ENCODE results near the gene GRAP. TPM values are rescaled to one million over a fixed set of nuclear protein-coding genes. Genes with fewer than 3 reads are reported as not detected.

The GRAP gene
- total and polyA plus RNA-seq, 9 of the 15 experiments (the other 6 are each of a cell fraction or from before 2014, with no cell fraction given) = 0.07 to 0.41 (median 0.19) TPM; not detected in 5

GRCh38 chr17:19004421-19005136 lies 42.2 kb downstream of the GRAP start, which contains the start of gene FAM83G (continued):
- TF ChIP-seq, protein P1, sequence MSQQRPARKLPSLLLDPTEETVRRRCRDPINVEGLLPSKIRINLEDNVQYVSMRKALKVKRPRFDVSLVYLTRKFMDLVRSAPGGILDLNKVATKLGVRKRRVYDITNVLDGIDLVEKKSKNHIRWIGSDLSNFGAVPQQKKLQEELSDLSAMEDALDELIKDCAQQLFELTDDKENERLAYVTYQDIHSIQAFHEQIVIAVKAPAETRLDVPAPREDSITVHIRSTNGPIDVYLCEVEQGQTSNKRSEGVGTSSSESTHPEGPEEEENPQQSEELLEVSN (IDR thresholded peaks at IDR 0.05; ENCODE audit: borderline replicate concordance in 1 of 2, extremely low read depth in 1 of 2, insufficient read depth in 1 of 2, insufficient read length in 1 of 2, low read depth in 1 of 2, low read length in 1 of 2, poor library complexity in 1 of 2, severe bottlenecking in 1 of 2) = peak; percentile 45 to 88
- no peak for TF ChIP-seq NKRF (IDR thresholded peaks at IDR 0.05; ENCODE audit: borderline replicate concordance)
- no peak for TF ChIP-seq HOMEZ (CRISPR knock-in tag; IDR thresholded peaks at IDR 0.05)
- TF ChIP-seq NR1H2 (CRISPR knock-in tag; IDR thresholded peaks at IDR 0.05) = no peak
- TF ChIP-seq MITF (IDR thresholded peaks at IDR 0.05) = 0 out of 2 replicates have a peak, but pooled peaks have one; percentile 37
- TF ChIP-seq ZNF717 (CRISPR knock-in tag; IDR thresholded peaks at IDR 0.05) = no peak
- TF ChIP-seq PBX2 (CRISPR knock-in tag; IDR thresholded peaks at IDR 0.05; ENCODE audit: low read depth) = no peak
- TF ChIP-seq PBX2 (tag; conservative IDR thresholded peaks at IDR 0.05; ENCODE audit: low read depth) = no peak
- no peak for TF ChIP-seq ZNF561 (CRISPR knock-in tag; conservative IDR thresholded peaks at IDR 0.05)
- TF ChIP-seq HSF4 (CRISPR knock-in tag; IDR thresholded peaks at IDR 0.05; ENCODE audit: borderline replicate concordance) = no peak
- no peak for TF ChIP-seq ZNF408 (CRISPR knock-in tag; IDR thresholded peaks at IDR 0.05; ENCODE audit: low read depth)
- TF ChIP-seq ZNF75A (CRISPR knock-in tag; IDR thresholded peaks at IDR 0.05) = no peak
- TF ChIP-seq, protein P2, sequence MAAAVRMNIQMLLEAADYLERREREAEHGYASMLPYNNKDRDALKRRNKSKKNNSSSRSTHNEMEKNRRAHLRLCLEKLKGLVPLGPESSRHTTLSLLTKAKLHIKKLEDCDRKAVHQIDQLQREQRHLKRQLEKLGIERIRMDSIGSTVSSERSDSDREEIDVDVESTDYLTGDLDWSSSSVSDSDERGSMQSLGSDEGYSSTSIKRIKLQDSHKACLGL (CRISPR knock-in tag; IDR thresholded peaks at IDR 0.05; ENCODE audit: borderline replicate concordance, poor library complexity, severe bottlenecking) = no peak
- no peak for TF ChIP-seq SNAPC5 (CRISPR knock-in tag; IDR thresholded peaks at IDR 0.05)
- TF ChIP-seq PTRF (tag; IDR thresholded peaks at IDR 0.05) = no peak

All from K562 (cell line).